Nephron progenitor cell (in vitro differentiated cells): ENCODE data around the gene DAZAP1.

Source experiments
- DNase-seq: peaks from one replicate; pipeline ENCODE4 v3.0.0; 2021
- H3K27ac Mint-ChIP-seq: 2 replicates; pipeline ENCODE4 v1.8.0; 2021; ENCODE audit warnings: mild to moderate bottlenecking, moderate library complexity, mixed read lengths
- H3K27me3 Mint-ChIP-seq: 2 replicates; pipeline ENCODE4 v1.8.0; 2021; ENCODE audit warnings: mild to moderate bottlenecking, low read depth, mixed read lengths; ENCODE audit not compliant: poor library complexity
- H3K36me3 Mint-ChIP-seq: 2 replicates; pipeline ENCODE4 v1.8.0; 2021; ENCODE audit warnings: low read depth, mixed read lengths
- H3K4me1 Mint-ChIP-seq: 2 replicates; pipeline ENCODE4 v1.8.0; 2021; ENCODE audit warnings: mixed read lengths
- H3K4me3 Mint-ChIP-seq: 2 replicates; pipeline ENCODE4 v1.8.0; 2021; ENCODE audit warnings: mild to moderate bottlenecking, moderate library complexity, mixed read lengths
- H3K9me3 Mint-ChIP-seq: 2 replicates; pipeline ENCODE4 v1.8.0; 2021; ENCODE audit warnings: mild to moderate bottlenecking, moderate library complexity, mixed read lengths
- CTCF ChIP-seq: fragments of 200-600 bp; sonication (generic); IDR thresholded peaks from 2 replicates; pipeline ENCODE4 v1.5.0; 2021; ENCODE audit warnings: antibody characterized with exemption

Gene DAZAP1

GRCh38 chr19:1481224-1481892, 74.0 kb downstream of the DAZAP1 start:
- DNase-seq: no peak
- H3K4me3 Mint-ChIP-seq: no peak overlapping the region
- H3K27me3 Mint-ChIP-seq: no peaks in the 10 kb centered on the region
- TF ChIP-seq CTCF: no peak
- no peak overlapping the region for H3K27ac Mint-ChIP-seq
- H3K9me3 Mint-ChIP-seq: no peaks in the 10 kb centered on the region
- peaks cover 19% of the 10 kb centered on the region for H3K4me1 Mint-ChIP-seq
- H3K36me3 Mint-ChIP-seq: peaks cover 5% of the 10 kb centered on the region

- no peak overlapping the region for H3K4me3 Mint-ChIP-seq
- DNase-seq: no peak
- no peak overlapping the region for H3K27ac Mint-ChIP-seq
- H3K36me3 Mint-ChIP-seq: peaks cover 5% of the 10 kb centered on the region
- H3K9me3 Mint-ChIP-seq: no peaks in the 10 kb centered on the region
- H3K4me1 Mint-ChIP-seq: peaks cover 19% of the 10 kb centered on the region
- no peak for TF ChIP-seq CTCF
- no peaks in the 10 kb centered on the region for H3K27me3 Mint-ChIP-seq
Observed at GRCh38 chr19:1481893-1482360, 74.5 kb downstream of the DAZAP1 start.

GRCh38 chr19:1482361-1483130, 75.2 kb downstream of the DAZAP1 start:
- no peak for DNase-seq
- Mint-ChIP-seq H3K4me1 (peaks cover 15% of the 10 kb centered on the region), H3K9me3 (no peaks in the 10 kb centered on the region), H3K36me3 (peaks cover under 1% of the 10 kb centered on the region), H3K27me3 (no peaks in the 10 kb centered on the region), H3K4me3 (no peak overlapping the region), H3K27ac (no peak overlapping the region)
- TF ChIP-seq CTCF: no peak

GRCh38 chr19:1483131-1483978, 76.0 kb downstream of the DAZAP1 start:
- Mint-ChIP-seq H3K27ac (no peak overlapping the region), H3K27me3 (no peaks in the 10 kb centered on the region), H3K4me3 (no peak overlapping the region), H3K4me1 (peaks cover 8% of the 10 kb centered on the region), H3K36me3 (no peaks in the 10 kb centered on the region), H3K9me3 (no peaks in the 10 kb centered on the region)
- no peak for DNase-seq
- no peak for TF ChIP-seq CTCF

GRCh38 chr19:1483979-1484428, 76.6 kb downstream of the DAZAP1 start:
- H3K36me3 Mint-ChIP-seq: no peaks in the 10 kb centered on the region
- TF ChIP-seq CTCF: no peak
- peaks cover 4% of the 10 kb centered on the region for H3K4me1 Mint-ChIP-seq
- DNase-seq: no peak
- no peaks in the 10 kb centered on the region for H3K9me3 Mint-ChIP-seq
- H3K27me3 Mint-ChIP-seq: no peaks in the 10 kb centered on the region
- H3K4me3 Mint-ChIP-seq: no peak overlapping the region
- no peak overlapping the region for H3K27ac Mint-ChIP-seq
